Dermis microvascular lymphatic vessel endothelial cell (primary cell): Measurements from ENCODE around the gene PKN1. TPM values are rescaled to one million over a fixed set of nuclear protein-coding genes. Genes with fewer than 3 reads are reported as not detected.
"Not testable (repeated sequence)": the region's sequence is repeated elsewhere in the genome, so short reads cannot be mapped to it uniquely, and the experiment has no call there.

Source experiments
- DNase-seq, 2 donors: peaks; one replicate each; pipeline versions ENCODE4 v3.0.0 to v3.0.0-alpha.2; 2010; ENCODE audit warnings: low read depth in 2 of 2
- total RNA-seq: library from RNA; depleted of rRNA; stranded (reverse); fragments of >200 nt; gene quantifications from 2 replicates; pipeline ENCODE4 v1.2.1, GENCODE V29; 2014

PKN1 gene
- total RNA-seq, 1 donor from 2014 or later = 252 TPM

GRCh38 chr19:14462401-14462800 is 29.3 kb downstream of the PKN1 start:
- DNase-seq = not testable (repeated sequence)

GRCh38 chr19:14463747-14464146 is 30.6 kb downstream of the PKN1 start:
- no peak for DNase-seq

DNA sequence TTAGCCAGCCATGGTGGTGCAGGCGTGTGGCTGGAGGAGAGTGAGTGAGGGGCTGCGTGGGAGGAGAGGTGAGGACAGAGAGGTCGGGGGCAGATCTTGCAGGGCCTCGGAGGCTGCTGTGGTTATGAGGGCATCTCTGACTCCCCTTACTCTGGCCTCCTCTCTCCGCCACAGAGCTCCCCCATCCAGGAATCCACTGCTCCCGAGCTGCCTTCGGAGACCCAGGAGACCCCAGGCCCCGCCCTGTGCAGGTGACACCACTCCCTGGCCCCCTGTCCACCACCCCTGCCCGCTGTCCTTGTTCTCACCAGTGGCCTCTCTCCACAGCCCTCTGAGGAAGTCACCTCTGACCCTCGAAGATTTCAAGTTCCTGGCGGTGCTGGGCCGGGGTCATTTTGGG is 34.3 kb downstream of the PKN1 start:
- DNase-seq = no peak

GRCh38 chr19:14467816-14468215 is 34.7 kb downstream of the PKN1 start:
- DNase-seq = no peak

- no peak for DNase-seq
Measured at GRCh38 chr19:14470031-14470876, 37.1 kb downstream of the PKN1 start.

DNA sequence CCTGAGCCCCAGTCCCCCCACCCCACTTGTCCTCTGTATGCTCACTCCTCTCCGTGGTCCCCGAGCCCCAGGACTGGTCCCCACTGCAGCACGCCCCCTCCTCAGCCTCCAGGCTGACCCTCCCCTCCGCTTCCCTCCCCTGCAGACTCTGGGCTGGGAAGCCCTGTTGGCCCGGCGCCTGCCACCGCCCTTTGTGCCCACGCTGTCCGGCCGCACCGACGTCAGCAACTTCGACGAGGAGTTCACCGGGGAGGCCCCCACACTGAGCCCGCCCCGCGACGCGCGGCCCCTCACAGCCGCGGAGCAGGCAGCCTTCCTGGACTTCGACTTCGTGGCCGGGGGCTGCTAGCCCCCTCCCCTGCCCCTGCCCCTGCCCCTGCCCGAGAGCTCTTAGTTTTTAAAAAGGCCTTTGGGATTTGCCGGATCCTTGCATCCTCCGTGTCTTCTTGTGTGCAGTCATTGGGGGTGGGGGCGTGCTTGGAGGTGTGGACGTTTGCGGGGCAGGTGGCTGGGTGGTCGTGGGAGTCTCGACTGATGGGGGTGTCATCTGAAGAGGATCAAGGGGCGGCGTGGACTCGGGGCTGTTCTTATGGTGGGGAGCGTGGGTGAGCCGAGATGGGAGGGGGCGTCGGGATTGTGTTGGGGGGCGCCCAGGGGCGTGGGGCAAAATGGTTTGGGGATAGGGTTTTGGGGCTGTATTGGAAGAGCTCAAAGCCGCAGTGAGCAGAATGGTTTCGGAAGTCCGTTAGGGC is 38.5 kb downstream of the PKN1 start:
- no peak for DNase-seq

GRCh38 chr19:14472202-14472938 is 39.3 kb downstream of the PKN1 start:
- DNase-seq = peak in 1 of 2 donors; percentile 53

- DNase-seq = peak in 1 of 2 donors; percentile 52
Measured at GRCh38 chr19:14473073-14473977, 40.2 kb downstream of the PKN1 start.

- DNase-seq = peak in 1 of 2 donors; percentile 51
Measured at GRCh38 chr19:14473978-14474578, 41.0 kb downstream of the PKN1 start.

DNA sequence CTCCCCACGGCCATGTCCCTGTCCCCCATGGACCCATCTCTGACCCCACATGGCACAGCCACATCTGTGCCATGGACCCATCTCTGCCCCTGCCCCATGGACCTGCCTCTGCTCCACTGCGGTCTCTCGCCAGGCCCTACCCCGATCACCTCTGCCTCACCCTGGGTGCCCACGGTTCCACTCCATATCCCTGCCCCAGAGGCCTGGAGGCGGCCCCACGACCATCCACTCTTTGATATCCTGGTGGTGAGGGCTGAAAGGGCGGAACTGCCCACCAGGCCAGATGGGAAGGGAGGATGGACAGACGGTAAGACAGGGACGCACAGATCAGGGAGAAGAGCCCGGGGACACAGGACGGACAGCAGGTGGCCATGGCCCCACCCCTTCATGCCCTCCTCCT is 41.7 kb downstream of the PKN1 start:
- no peak for DNase-seq

DNA sequence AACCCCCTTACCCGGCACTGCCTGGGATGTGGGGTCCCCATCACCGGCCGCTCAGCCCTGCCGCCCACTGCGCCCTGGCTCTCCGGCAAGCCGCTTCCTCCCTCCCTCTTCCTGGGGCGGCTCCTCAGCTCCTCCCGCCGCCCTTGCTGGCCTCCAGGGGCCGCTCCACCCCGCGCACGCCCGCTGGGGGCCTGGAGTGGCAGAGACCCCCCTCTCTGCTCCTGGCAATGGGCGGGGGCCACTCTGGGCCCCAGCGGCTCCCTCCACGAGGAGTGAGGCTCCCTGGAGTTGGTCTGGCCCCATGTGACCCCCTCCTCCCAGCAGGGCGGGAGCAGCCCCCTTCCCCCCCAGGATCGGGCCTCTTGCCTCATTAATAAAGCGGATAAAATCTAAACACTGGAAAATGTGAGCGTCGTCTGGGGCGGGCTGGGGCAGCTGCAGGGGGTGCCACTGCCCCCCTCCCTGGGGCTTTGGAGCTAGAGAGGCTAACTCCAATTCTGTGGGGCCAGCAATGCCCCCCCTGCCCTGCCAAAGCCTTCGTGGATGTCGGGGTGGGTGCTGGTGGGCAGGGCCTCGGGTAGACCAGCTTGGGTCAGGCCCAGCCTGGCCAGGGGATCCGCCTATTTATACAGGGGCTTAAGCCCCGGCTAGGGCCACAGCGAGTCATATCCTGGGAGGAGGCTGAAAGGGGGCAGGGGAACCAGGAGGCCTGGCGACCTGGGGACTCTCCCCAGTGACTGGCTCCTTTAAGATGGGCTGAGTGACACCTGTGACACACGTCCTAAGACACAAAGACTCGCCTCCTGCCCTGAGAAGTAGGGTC is 42.4 kb downstream of the PKN1 start, which contains the start of gene PTGER1:
TSS of gene PTGER1 (minus strand) at position 104 of the 823 bp plus-strand sequence. CDS start 1,034 bp downstream, outside the sequence.
- DNase-seq = peak in 1 of 2 donors; percentile 27

- DNase-seq = no peak
Measured at GRCh38 chr19:14476327-14476672, 43.2 kb downstream of the PKN1 start.

GRCh38 chr19:14476673-14477401 is 43.7 kb downstream of the PKN1 start:
- DNase-seq = no peak

- DNase-seq = no peak
Measured at GRCh38 chr19:14477418-14478112, 44.5 kb downstream of the PKN1 start.

DNA sequence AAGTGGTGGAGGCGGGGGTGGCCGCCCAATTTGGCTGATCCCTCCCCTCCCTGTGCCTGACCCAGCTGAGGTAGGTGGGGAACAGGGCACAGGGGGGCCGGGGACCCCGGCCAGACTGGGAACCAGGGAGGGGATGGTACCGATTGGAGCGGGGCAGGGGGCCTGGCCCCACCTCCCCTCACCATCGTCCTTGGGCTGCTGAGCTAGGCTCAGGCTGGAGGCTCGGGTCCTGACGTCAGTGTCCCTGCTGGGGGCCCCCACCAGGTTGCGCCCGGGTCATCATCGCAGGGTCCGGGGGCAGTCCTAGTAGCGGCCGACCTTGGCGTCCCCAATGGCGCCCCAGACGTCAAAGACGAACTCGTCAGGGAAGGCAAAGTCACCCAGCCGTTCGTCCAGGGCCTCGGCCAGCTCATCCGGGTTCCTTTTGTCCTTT is 45.0 kb downstream of the PKN1 start:
- no peak for DNase-seq

GRCh38 chr19:14479309-14479974 is 46.3 kb downstream of the PKN1 start:
- no peak for DNase-seq

DNA sequence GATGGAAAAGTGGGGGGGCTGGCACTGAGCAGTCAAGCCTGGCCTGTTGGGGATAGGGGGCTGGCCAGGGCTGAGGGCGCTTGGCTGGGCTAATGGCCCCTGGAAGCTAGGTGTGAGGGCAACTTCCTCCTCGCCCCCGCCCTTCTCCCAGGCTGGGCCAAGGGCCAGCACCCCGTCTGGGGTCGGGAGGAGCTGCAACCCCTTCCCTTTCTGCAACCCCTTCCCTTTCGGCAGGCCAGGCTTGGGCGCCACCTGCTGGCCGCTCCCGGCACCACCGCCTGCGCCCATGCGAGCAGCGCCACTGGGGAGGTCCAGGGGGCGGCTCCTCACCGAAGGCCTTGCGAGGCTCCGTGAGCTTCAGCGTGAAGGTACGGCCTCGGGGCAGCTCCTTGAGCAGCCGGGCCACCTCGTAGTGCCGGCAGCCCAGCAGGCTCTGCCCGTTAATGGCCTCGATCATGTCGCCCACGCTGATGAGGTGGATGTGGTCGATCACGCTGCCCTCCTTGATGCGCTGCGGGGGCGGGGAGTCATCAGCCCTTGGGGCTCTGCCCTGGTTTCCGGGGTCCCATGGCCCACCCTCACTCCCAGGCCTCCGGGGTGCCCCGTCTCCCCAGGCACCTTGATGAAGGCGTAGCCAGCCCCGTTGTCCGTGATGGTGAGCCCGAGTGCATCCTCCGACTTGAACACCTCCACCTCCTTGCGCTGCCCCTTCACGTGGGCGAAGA is 47.0 kb downstream of the PKN1 start:
- DNase-seq = peak in 1 of 2 donors; percentile 32
